Vagina (tissue), 2 donors: Measurements from ENCODE around the gene ZNF229. TPM values are rescaled to one million over a fixed set of nuclear protein-coding genes. Genes with fewer than 3 reads are reported as not detected.
A peak's percentile ranks its signal among the peaks of the same experiment; 100 is the strongest.
"Not testable (repeated sequence)": the region's sequence is repeated elsewhere in the genome, so short reads cannot be mapped to it uniquely, and the experiment has no call there.

Experiments used
- DNase-seq, 2 donors: peaks; one replicate each; pipeline ENCODE4 v3.0.0-alpha.2; 2017; ENCODE audit errors: extremely low spot score in 2 of 2
- H3K27ac ChIP-seq: fragments of 200-600 bp; sonication (generic); one replicate; pipeline ENCODE4 v1.5.1; 2019
- H3K27me3 ChIP-seq: fragments of 200-600 bp; sonication (generic); one replicate; pipeline ENCODE4 v1.5.1; 2019
- H3K36me3 ChIP-seq, 2 donors: fragments of 200-600 bp; sonication (generic); one replicate each; pipeline ENCODE4 v1.5.1; 2017 to 2019
- H3K4me1 ChIP-seq: fragments of 200-600 bp; sonication (generic); one replicate; pipeline ENCODE4 v1.5.1; 2019
- H3K4me3 ChIP-seq, 2 donors: fragments of 200-600 bp; sonication (generic); 1 replicate in 1 of 2; 2 replicates in 1 of 2; pipeline ENCODE4 v1.5.1; 2016 to 2019
- H3K9me3 ChIP-seq: fragments of 200-600 bp; sonication (generic); one replicate; pipeline ENCODE4 v1.5.1; 2019
- POLR2A ChIP-seq, 2 donors: fragments of 450-650 bp; IDR thresholded peaks; one replicate each; pipeline ENCODE4 v1.6.1; 2017; ENCODE audit warnings: antibody characterized with exemption in 2 of 2, mild to moderate bottlenecking in 2 of 2, moderate library complexity in 2 of 2
- POLR2AphosphoS5 ChIP-seq, 2 donors: sonication (generic); formaldehyde crosslinking; IDR thresholded peaks; one replicate each; pipeline ENCODE4 v1.9.0; 2017; ENCODE audit warnings: antibody characterized with exemption in 2 of 2, mild to moderate bottlenecking in 2 of 2, low read depth in 1 of 2; ENCODE audit not compliant: insufficient read depth in 1 of 2
- intact Hi-C: fragments of 100-400 bp; cut with DNase I; formaldehyde crosslinking; loops from one replicate; pipeline ENCODE4 v1.15.1; 2023
- total RNA-seq: library from RNA; depleted of rRNA; stranded (reverse); fragments of >200 nt; gene quantifications from one replicate; pipeline ENCODE4 v1.2.3, GENCODE V29; 2016
- TF ChIP-seq, protein P1 (sequence below), 3 experiments: fragments of 450-650 bp in 2 of 3; fragments of 200-600 bp in 1 of 3; sonication (generic) in 1 of 3; IDR thresholded peaks; one replicate each; pipeline ENCODE4 v1.5.1; 2017 to 2019; ENCODE audit warnings: antibody characterized with exemption in 3 of 3, mild to moderate bottlenecking in 2 of 3, moderate library complexity in 2 of 3

ZNF229 gene
- total RNA-seq, 1 donor from 2014 or later: 2.0 TPM

DNA sequence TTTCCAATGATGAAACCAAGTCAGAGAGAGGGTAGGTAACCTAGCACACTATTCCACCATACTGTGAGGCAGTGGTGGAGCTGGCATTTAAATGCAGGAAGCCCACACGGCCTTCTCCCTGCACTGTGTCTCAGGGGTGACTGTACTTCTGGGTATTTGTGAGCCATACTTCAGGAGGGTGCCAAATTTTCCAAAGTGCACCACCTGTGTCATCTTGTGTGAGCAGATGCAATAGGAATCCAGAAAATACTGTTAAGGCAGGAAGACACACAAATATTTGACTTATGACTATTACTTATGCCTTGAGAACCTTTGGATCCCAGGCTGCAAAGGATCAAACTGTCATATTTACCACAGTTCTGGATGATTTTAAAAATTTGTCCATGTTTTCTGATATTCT lies 17.3 kb downstream of the ZNF229 start:
- H3K4me1 ChIP-seq: no peaks in the 10 kb centered on the region
- peaks cover 0 to 49% of the 10 kb centered on the region in 2 donors for H3K36me3 ChIP-seq
- intact Hi-C loops: no loop called here
- peaks cover 59% of the 10 kb centered on the region for H3K9me3 ChIP-seq
- TF ChIP-seq POLR2AphosphoS5 (IDR thresholded peaks at IDR 0.05; ENCODE audit: insufficient read depth in 1 of 2, low read depth in 1 of 2) (no peak), POLR2A (IDR thresholded peaks at IDR 0.05) (no peak)
- TF ChIP-seq, protein P1, sequence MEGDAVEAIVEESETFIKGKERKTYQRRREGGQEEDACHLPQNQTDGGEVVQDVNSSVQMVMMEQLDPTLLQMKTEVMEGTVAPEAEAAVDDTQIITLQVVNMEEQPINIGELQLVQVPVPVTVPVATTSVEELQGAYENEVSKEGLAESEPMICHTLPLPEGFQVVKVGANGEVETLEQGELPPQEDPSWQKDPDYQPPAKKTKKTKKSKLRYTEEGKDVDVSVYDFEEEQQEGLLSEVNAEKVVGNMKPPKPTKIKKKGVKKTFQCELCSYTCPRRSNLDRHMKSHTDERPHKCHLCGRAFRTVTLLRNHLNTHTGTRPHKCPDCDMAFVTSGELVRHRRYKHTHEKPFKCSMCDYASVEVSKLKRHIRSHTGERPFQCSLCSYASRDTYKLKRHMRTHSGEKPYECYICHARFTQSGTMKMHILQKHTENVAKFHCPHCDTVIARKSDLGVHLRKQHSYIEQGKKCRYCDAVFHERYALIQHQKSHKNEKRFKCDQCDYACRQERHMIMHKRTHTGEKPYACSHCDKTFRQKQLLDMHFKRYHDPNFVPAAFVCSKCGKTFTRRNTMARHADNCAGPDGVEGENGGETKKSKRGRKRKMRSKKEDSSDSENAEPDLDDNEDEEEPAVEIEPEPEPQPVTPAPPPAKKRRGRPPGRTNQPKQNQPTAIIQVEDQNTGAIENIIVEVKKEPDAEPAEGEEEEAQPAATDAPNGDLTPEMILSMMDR (IDR thresholded peaks at IDR 0.05): no peak
- H3K27me3 ChIP-seq: no peaks in the 10 kb centered on the region
- no peak overlapping the region for H3K27ac ChIP-seq
- no peak for DNase-seq
- H3K4me3 ChIP-seq: no peak overlapping the region

- H3K4me3 ChIP-seq, intact Hi-C loops: not testable (repeated sequence)
Observed at GRCh38 chr19:44415553-44415952, 32.7 kb downstream of the ZNF229 start.

GRCh38 chr19:44401139-44402115 lies 46.8 kb downstream of the ZNF229 start, which contains the start of gene ZNF285:
Gene ZNF285, minus strand, starts transcription at chr19:44401608. Its CDS starts 4,395 bp downstream, at chr19:44397213.
- Histone ChIP-seq H3K27ac (no peak within 1 kb of the TSS), H3K27me3 (no peaks in the 10 kb centered on the region), H3K4me3 (peak within 1 kb of the TSS; percentile 52 to 63), H3K4me1 (no peaks in the 10 kb centered on the region), H3K9me3 (no peaks in the 10 kb centered on the region), H3K36me3 (no peaks in the 10 kb centered on the region)
- DNase-seq: no peak
- intact Hi-C loops: no loop called here
- TF ChIP-seq POLR2AphosphoS5 (IDR thresholded peaks at IDR 0.05; ENCODE audit: insufficient read depth in 1 of 2, low read depth in 1 of 2) (peak; percentile 51 to 91), POLR2A (IDR thresholded peaks at IDR 0.05) (no peak)

More at GRCh38 chr19:44415553-44415952, 32.7 kb downstream of the ZNF229 start:
- not testable (repeated sequence) for H3K27ac ChIP-seq, H3K36me3 ChIP-seq, H3K27me3 ChIP-seq, H3K4me1 ChIP-seq, DNase-seq, H3K9me3 ChIP-seq

DNA sequence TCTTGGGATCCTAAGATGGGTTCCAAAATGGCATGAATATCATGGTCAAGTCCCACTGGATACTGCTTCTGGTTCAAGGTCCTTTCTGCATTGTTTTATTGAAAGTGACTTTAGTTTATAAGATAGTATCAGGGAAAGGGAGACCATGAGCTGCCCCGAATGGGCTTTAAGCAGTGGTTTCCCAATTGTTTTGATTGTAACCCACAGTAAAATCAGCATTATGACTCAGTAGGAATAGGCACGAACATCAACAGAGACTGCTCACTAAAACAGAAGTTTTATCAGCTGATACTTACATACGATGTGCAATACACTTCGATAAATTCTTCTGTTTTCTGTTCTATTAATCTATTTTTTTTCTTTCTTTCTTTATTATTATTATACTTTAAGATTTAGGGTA lies 59.0 kb downstream of the ZNF229 start:
- H3K36me3 ChIP-seq: peaks cover 0 to 55% of the 10 kb centered on the region in 2 donors
- H3K9me3 ChIP-seq: peaks cover 11% of the 10 kb centered on the region
- not testable (repeated sequence) for DNase-seq

More for the DNA sequence above, 59.0 kb downstream of the ZNF229 start:
- H3K4me3 ChIP-seq, H3K27me3 ChIP-seq, H3K4me1 ChIP-seq, intact Hi-C loops, H3K27ac ChIP-seq: not testable (repeated sequence)

Other genes starting within 250 kb of the ZNF229 start
- gene ZNF227, start 235.9 kb downstream of the ZNF229 start, total RNA-seq: 14.2 TPM
- gene ZNF233, start 188.6 kb downstream of the ZNF229 start, total RNA-seq: not detected
- gene ZNF235, start 143.4 kb downstream of the ZNF229 start, total RNA-seq: 5.9 TPM
- 9.6 TPM for gene ZNF112, start 91.8 kb downstream of the ZNF229 start, total RNA-seq
- gene ZNF285, start 46.9 kb downstream of the ZNF229 start, total RNA-seq: 0.98 TPM
- gene ZNF180, start 52.0 kb upstream of the ZNF229 start, total RNA-seq: 6.4 TPM
- gene CEACAM20, start 81.2 kb upstream of the ZNF229 start, total RNA-seq: not detected
- gene IGSF23, start 165.1 kb upstream of the ZNF229 start, total RNA-seq: not detected
- gene PVR, start 195.4 kb upstream of the ZNF229 start, total RNA-seq: 26.0 TPM
- gene CEACAM19, start 223.0 kb upstream of the ZNF229 start, total RNA-seq: 7.1 TPM